Neuronal stem cell (in vitro differentiated cells): ENCODE data around the gene TYK2.
A peak's percentile ranks its signal among the peaks of the same experiment; 100 is the strongest.
"Not testable (repeated sequence)": the region's sequence is repeated elsewhere in the genome, so short reads cannot be mapped to it uniquely, and the experiment has no call there.

Experiments
- DNase-seq: peaks from one replicate; pipeline ENCODE4 v3.0.0-alpha.2; 2013; ENCODE audit warnings: low spot score
- H2AFZ ChIP-seq: one replicate; pipeline ENCODE4 v1.6.1; 2013; ENCODE audit warnings: mild to moderate bottlenecking, low read length, inconsistent platforms
- H2AK5ac ChIP-seq: 2 replicates; pipeline ENCODE4 v1.6.1; 2013; ENCODE audit warnings: low read depth, mild to moderate bottlenecking, inconsistent platforms, low read length, moderate library complexity, mixed read lengths
- H2BK120ac ChIP-seq: 2 replicates; pipeline ENCODE4 v1.6.1; 2013; ENCODE audit warnings: low read depth, mild to moderate bottlenecking, inconsistent platforms, low read length, moderate library complexity, mixed read lengths
- H2BK12ac ChIP-seq: one replicate; pipeline ENCODE4 v1.6.1; 2013; ENCODE audit warnings: low read length, inconsistent platforms
- H2BK15ac ChIP-seq: 2 replicates; pipeline ENCODE4 v1.6.1; 2013; ENCODE audit warnings: mild to moderate bottlenecking, low read length, inconsistent platforms, mixed read lengths
- H2BK5ac ChIP-seq: one replicate; pipeline ENCODE4 v1.6.1; 2013; ENCODE audit warnings: inconsistent platforms, mild to moderate bottlenecking, low read length, moderate library complexity
- H3K14ac ChIP-seq: one replicate; pipeline ENCODE4 v1.6.1; 2013; ENCODE audit warnings: low read length, inconsistent platforms
- H3K18ac ChIP-seq: 2 replicates; pipeline ENCODE4 v1.6.1; 2013; ENCODE audit warnings: low read length, inconsistent platforms
- H3K23ac ChIP-seq: 2 replicates; pipeline ENCODE4 v1.6.1; 2013; ENCODE audit warnings: low read depth, mild to moderate bottlenecking, mixed read lengths, low read length, inconsistent platforms; ENCODE audit not compliant: poor library complexity
- H3K27ac ChIP-seq: replicated peaks from 3 replicates; pipeline ENCODE4 v1.5.1; 2013; ENCODE audit warnings: low read length, inconsistent platforms
- H3K27me3 ChIP-seq, 3 experiments: 2 replicates each; pipeline ENCODE4 v1.6.1; 2013; ENCODE audit warnings: low read length in 3 of 3, mild to moderate bottlenecking in 2 of 3, inconsistent platforms in 1 of 3, low read depth in 1 of 3, mixed read lengths in 1 of 3, moderate library complexity in 1 of 3; ENCODE audit not compliant: control insufficient read depth in 3 of 3, insufficient read depth in 3 of 3
- H3K36me3 ChIP-seq, 2 donors: replicated peaks in 1 of 2; 2 replicates each; pipeline ENCODE4 v1.6.1; 2013; ENCODE audit warnings: low read length in 2 of 2; ENCODE audit not compliant: control insufficient read depth in 2 of 2, insufficient read depth in 2 of 2
- H3K4ac ChIP-seq: 2 replicates; pipeline ENCODE4 v1.6.1; 2013; ENCODE audit warnings: inconsistent platforms, mild to moderate bottlenecking, low read length, moderate library complexity
- H3K4me1 ChIP-seq, 2 donors: 1 replicate in 1 of 2; 2 replicates in 1 of 2; pipeline ENCODE4 v1.6.1; 2013; ENCODE audit warnings: low read length in 2 of 2, low read depth in 1 of 2; ENCODE audit not compliant: control insufficient read depth in 2 of 2, insufficient read depth in 1 of 2
- H3K4me2 ChIP-seq: one replicate; pipeline ENCODE4 v1.6.1; 2013; ENCODE audit warnings: mild to moderate bottlenecking, low read length, inconsistent platforms; ENCODE audit not compliant: insufficient read depth, poor library complexity, severe bottlenecking
- H3K4me3 ChIP-seq, 2 donors: 2 replicates each; pipeline ENCODE4 v1.5.1; 2013; ENCODE audit warnings: low read length in 2 of 2, mild to moderate bottlenecking in 2 of 2, inconsistent platforms in 1 of 2, moderate library complexity in 1 of 2
- H3K79me1 ChIP-seq: one replicate; pipeline ENCODE4 v1.6.1; 2013; ENCODE audit warnings: low read depth, mild to moderate bottlenecking, inconsistent platforms, low read length, moderate library complexity
- H3K9ac ChIP-seq: one replicate; pipeline ENCODE4 v1.6.1; 2013; ENCODE audit warnings: mild to moderate bottlenecking, low read depth, low read length, inconsistent platforms; ENCODE audit not compliant: poor library complexity
- H3K9me3 ChIP-seq, 2 donors: replicated peaks in 1 of 2; 2 replicates each; pipeline versions ENCODE3 to v1.6.1; 2013; ENCODE audit warnings: low read length in 2 of 2, mild to moderate bottlenecking in 2 of 2, inconsistent platforms in 1 of 2, low read depth in 1 of 2, mixed read lengths in 1 of 2, moderate library complexity in 1 of 2; ENCODE audit not compliant: control insufficient read depth in 2 of 2, insufficient read depth in 1 of 2
- H4K8ac ChIP-seq: one replicate; pipeline ENCODE4 v1.6.1; 2013; ENCODE audit warnings: low read depth, mild to moderate bottlenecking, inconsistent platforms, low read length, moderate library complexity
- H4K91ac ChIP-seq: one replicate; pipeline ENCODE4 v1.6.1; 2013; ENCODE audit warnings: low read length, low read depth, mild to moderate bottlenecking, inconsistent platforms; ENCODE audit not compliant: poor library complexity
- whole genome bisulfite sequencing, 2 donors: extraction: QIAGEN DNeasy Blood & Tissue Kit; methylation state at CpG; one replicate each; pipeline ENCODE4 v1.1.7; 2013; ENCODE audit warnings: missing lambda C conversion rate in 2 of 2, mixed read lengths in 1 of 2; ENCODE audit not compliant: insufficient read length in 2 of 2, insufficient replicate concordance in 1 of 2; ENCODE audit errors: extremely low coverage in 2 of 2; 5-methylcytosine and 5-hydroxymethylcytosine counted together

TYK2 gene

GRCh38 chr19:10412257-10412977, 32.0 kb upstream of the TYK2 start:
- peaks cover 2 to 19% (median 9%) of the 10 kb centered on the region in 3 experiments for H3K27me3 ChIP-seq
- H2BK5ac ChIP-seq, result no peak overlapping the region
- no peak overlapping the region for H3K18ac ChIP-seq
- H3K9me3 ChIP-seq, result peaks cover 4 to 5% of the 10 kb centered on the region in 2 donors
- H4K91ac ChIP-seq, result no peak overlapping the region
- H2BK12ac ChIP-seq, result no peak overlapping the region
- no peaks in the 10 kb centered on the region for H3K79me1 ChIP-seq
- H2AK5ac ChIP-seq, result no peak overlapping the region
- H3K4me3 ChIP-seq, result no peak overlapping the region
- no peak overlapping the region for H3K14ac ChIP-seq
- H3K4me1 ChIP-seq, result peaks cover 2 to 12% of the 10 kb centered on the region in 2 donors
- H4K8ac ChIP-seq, result no peak overlapping the region
- no peak for DNase-seq
- no peak overlapping the region for H3K27ac ChIP-seq
- no CpG with 5 or more reads among the region's 13 CpGs for WGBS, 2 donors
- no peak overlapping the region for H3K4ac ChIP-seq
- H2BK15ac ChIP-seq, result no peak overlapping the region
- no peak overlapping the region for H3K9ac ChIP-seq
- H3K4me2 ChIP-seq, result no peak overlapping the region
- H3K36me3 ChIP-seq, result no peaks in the 10 kb centered on the region
- no peak overlapping the region for H2BK120ac ChIP-seq
- H3K23ac ChIP-seq, result no peak overlapping the region
- no peak overlapping the region for H2AFZ ChIP-seq

GRCh38 chr19:10411224-10411623, 30.9 kb upstream of the TYK2 start:
- H3K79me1 ChIP-seq, H4K91ac ChIP-seq, H3K4me3 ChIP-seq, H3K4ac ChIP-seq, DNase-seq, H2BK120ac ChIP-seq, H2AFZ ChIP-seq, H2BK15ac ChIP-seq, H3K9ac ChIP-seq, H2BK12ac ChIP-seq, H3K9me3 ChIP-seq, H3K18ac ChIP-seq, H3K27ac ChIP-seq, H3K23ac ChIP-seq, H4K8ac ChIP-seq, H3K4me2 ChIP-seq, H3K36me3 ChIP-seq, H2BK5ac ChIP-seq, H3K14ac ChIP-seq, H2AK5ac ChIP-seq: not testable (repeated sequence)
- Histone ChIP-seq H3K27me3 (peaks cover 0 to 12% (median 3%) of the 10 kb centered on the region in 3 experiments), H3K4me1 (peaks cover 0 to 12% of the 10 kb centered on the region in 2 donors)
- WGBS, 2 donors, result no CpG with 5 or more reads among the region's 5 CpGs

GRCh38 chr19:10408511-10409283, 28.3 kb upstream of the TYK2 start:
- Histone ChIP-seq H3K27ac (no peak overlapping the region), H3K4ac (no peak overlapping the region), H2AK5ac (no peak overlapping the region), H3K79me1 (peaks cover 2% of the 10 kb centered on the region), H3K4me1 (peaks cover 3 to 13% of the 10 kb centered on the region in 2 donors), H2BK120ac (no peak overlapping the region), H2BK15ac (no peak overlapping the region), H3K9me3 (no peaks in the 10 kb centered on the region), H4K8ac (no peak overlapping the region), H3K36me3 (no peaks in the 10 kb centered on the region), H3K4me2 (no peak overlapping the region), H3K14ac (peak overlapping the region; percentile 14), H3K27me3 (peaks cover 0 to 9% (median 3%) of the 10 kb centered on the region in 3 experiments), H3K9ac (no peak overlapping the region), H3K4me3 (no peak overlapping the region), H3K18ac (no peak overlapping the region), H2BK12ac (no peak overlapping the region), H4K91ac (no peak overlapping the region), H2BK5ac (peak overlapping the region; percentile 16), H3K23ac (no peak overlapping the region), H2AFZ (peak overlapping the region; percentile 83)
- no peak for DNase-seq
- no CpG with 5 or more reads among the region's 18 CpGs for WGBS, 2 donors

- Histone ChIP-seq H4K91ac (no peak overlapping the region), H3K18ac (no peak overlapping the region), H3K23ac (no peak overlapping the region), H2BK5ac (no peak overlapping the region), H3K79me1 (peaks cover 8% of the 10 kb centered on the region), H3K27ac (no peak overlapping the region), H3K14ac (no peak overlapping the region), H3K9ac (no peak overlapping the region), H2BK12ac (no peak overlapping the region), H3K27me3 (peaks cover 0 to 9% (median 3%) of the 10 kb centered on the region in 3 experiments), H3K9me3 (no peaks in the 10 kb centered on the region), H2BK15ac (no peak overlapping the region), H3K4me2 (no peak overlapping the region), H2AK5ac (no peak overlapping the region), H3K4me3 (no peak overlapping the region), H3K4ac (no peak overlapping the region), H2AFZ (no peak overlapping the region), H4K8ac (no peak overlapping the region), H3K36me3 (no peaks in the 10 kb centered on the region), H3K4me1 (peaks cover 9 to 13% of the 10 kb centered on the region in 2 donors), H2BK120ac (no peak overlapping the region)
- no peak for DNase-seq
Measured at GRCh38 chr19:10407096-10407495, 26.7 kb upstream of the TYK2 start.
